Inferior parietal cortex (tissue), 1 donor: Measurements from ENCODE around the gene PMS1.
"Not testable (repeated sequence)": the region's sequence is repeated elsewhere in the genome, so short reads cannot be mapped to it uniquely, and the experiment has no call there.

ENCODE experiments used
- DNase-seq: peaks from one replicate; pipeline ENCODE4 v3.0.0-alpha.2; 2016; ENCODE audit errors: extremely low spot score

Gene PMS1

DNA sequence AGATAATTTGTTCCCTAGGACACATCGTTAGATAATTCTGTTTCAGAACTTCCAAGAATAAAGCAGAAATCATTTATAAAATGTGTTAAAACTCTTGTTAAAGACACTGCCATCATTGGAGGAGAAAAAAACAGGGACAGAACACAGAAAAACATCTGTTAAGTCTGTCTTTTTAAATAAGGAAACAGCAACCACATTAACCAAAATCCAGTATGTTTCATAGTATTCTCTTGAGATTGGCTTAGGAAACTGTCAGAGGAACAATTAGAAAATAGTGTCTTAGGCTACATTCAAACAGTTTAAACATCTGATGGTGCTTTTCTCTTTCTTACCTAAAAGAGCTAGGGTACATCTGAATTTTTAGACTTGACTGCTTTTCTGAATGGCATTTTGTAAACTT lies 81.6 kb downstream of the PMS1 start:
- DNase-seq = no peak

DNA sequence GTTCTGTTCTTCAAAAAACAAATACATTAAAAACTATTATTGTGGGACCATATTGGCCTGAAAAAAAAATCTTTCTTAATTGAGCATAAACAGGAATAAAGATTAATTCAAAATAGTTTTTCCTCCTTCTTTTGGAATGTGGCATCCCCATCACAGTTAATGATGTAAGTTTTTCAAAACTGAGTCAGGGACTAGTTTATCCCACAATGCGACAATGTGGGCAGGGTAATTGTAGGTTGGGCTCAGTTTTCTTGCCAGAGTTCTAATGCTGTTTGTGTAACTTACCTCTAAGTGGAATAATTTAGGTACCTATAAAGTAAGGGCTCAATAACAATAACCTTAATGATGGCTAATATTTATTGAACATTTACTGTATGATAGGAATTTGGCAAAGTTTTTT lies 82.0 kb downstream of the PMS1 start:
- DNase-seq = no peak

GRCh38 chr2:189868896-189869295 lies 84.6 kb downstream of the PMS1 start:
- no peak for DNase-seq

GRCh38 chr2:189870381-189871085 lies 86.3 kb downstream of the PMS1 start:
- DNase-seq = no peak

- no peak for DNase-seq
Observed at GRCh38 chr2:189873696-189874095, 89.4 kb downstream of the PMS1 start.

- DNase-seq = no peak
Observed at GRCh38 chr2:189874586-189875320, 90.5 kb downstream of the PMS1 start.

GRCh38 chr2:189876271-189876670 lies 92.0 kb downstream of the PMS1 start:
- DNase-seq = no peak

- DNase-seq = no peak
Observed at GRCh38 chr2:189879716-189880081, 95.4 kb downstream of the PMS1 start.

GRCh38 chr2:189880429-189880828 lies 96.2 kb downstream of the PMS1 start:
- no peak for DNase-seq

- DNase-seq = no peak
Observed at GRCh38 chr2:189880832-189881492, 96.7 kb downstream of the PMS1 start.

DNA sequence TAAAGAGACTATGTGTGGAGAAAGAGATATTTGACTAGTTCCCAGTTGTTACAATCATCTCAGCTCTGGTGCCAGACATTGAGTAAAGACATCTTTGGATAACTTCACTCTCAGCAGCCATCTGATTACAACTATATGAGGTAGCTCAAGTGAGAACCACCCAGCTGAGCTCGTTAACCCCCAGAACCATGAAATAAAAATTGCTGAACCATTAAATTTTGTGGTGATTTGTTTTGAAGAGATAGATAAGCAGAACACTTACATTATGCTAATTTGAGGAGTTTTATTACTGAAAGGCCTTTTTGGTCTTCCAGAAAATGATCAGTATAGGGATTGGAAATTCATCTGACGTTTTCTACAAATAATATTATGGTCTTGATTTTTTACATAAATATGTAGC lies 101.1 kb downstream of the PMS1 start:
- no peak for DNase-seq

GRCh38 chr2:189892546-189893294 lies 108.5 kb downstream of the PMS1 start:
- DNase-seq = not testable (repeated sequence)

GRCh38 chr2:189896809-189897208 lies 112.6 kb downstream of the PMS1 start:
- DNase-seq = no peak

DNA sequence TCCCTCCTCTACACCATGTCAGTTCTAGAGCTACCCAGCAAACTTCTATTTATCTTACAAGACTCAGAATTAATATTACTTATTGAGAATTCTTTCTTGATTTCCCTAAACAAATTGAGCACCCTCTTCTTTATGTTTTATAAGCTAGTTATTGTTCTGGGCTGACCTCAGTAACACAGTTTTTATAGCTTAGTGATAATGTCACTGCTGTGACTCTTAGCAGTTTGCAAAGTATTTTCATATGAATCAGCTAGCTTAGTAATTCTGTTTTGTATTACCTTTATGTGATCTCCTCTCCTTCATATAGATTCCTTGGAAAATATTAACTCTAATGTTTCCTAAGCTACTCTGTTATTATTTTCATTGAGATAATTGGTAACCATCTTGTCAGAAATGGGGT lies 114.9 kb downstream of the PMS1 start:
- DNase-seq = no peak

DNA sequence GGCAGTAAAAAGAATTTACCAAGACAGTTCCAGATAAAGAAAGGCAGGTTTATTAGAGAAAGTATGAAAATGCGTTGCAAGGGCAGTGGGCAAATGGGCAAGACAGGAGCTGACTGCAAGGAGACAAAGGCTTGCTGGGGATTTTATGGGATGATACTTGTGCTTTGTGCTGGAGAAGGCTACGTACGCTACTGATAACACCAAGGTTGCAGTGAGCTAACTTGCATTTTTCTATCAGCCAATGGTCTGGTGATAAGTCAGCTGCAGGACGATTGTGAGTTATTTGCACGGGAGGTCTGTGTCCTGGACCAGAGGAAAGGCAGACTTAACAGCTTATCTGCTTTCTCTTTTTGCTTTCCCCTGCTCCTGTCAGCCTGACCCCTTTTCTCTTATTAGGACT lies 116.5 kb downstream of the PMS1 start:
- DNase-seq = no peak

GRCh38 chr2:189901664-189902063 lies 117.4 kb downstream of the PMS1 start:
- DNase-seq = no peak

- no peak for DNase-seq
Observed at GRCh38 chr2:189913821-189914220, 129.6 kb downstream of the PMS1 start.

GRCh38 chr2:189916651-189917050 lies 132.4 kb downstream of the PMS1 start:
- DNase-seq = no peak
